HG03469 (cell line): Measurements from ENCODE around the gene MYO5B.
"Not testable (repeated sequence)": the region's sequence is repeated elsewhere in the genome, so short reads cannot be mapped to it uniquely, and the experiment has no call there.

Experiments
- ATAC-seq: cut with Tn5 transposase; IDR thresholded peaks from one replicate; pipeline ENCODE4 v1.9.1; 2021; ENCODE audit warnings: mild to moderate bottlenecking, moderate library complexity, moderate number of reproducible peaks; ENCODE audit not compliant: unreplicated experiment

The MYO5B gene

DNA sequence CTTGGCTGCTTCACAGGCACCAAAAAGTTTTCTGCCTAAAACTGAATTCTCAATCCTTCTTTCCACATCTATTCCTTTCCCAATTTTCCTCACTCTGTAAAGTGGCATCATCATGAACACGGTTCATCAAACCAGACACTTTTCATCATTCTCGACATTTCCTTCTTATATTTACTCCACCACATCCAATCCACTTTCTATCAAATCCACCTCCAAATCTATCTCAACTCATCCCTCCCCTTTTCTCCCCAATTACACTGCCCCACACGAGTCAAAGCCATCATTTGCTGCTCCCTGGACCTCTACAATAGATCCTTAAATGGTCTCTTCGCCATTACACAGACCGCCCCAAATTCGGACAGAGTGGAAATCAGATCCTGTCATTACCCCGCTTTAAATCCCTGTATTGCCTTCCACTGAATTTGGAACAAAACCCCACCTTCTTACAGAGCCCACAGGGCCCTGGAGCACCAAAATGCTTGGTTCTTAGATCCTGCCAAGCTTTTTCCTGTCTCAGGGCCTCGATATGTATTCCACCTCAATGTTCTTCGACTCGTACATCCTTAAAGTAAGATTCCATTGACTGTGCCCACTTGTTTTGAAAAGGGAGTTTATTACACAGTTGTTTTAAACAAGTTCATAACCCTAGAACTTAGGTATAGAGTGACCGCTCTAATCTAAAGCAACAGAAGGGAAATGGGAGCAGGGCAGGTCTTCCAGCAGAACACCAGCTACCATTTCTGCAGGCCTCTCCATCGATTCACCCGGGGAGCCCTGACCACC, 382.5 kb downstream of the MYO5B start:
- no peak for ATAC-seq

DNA sequence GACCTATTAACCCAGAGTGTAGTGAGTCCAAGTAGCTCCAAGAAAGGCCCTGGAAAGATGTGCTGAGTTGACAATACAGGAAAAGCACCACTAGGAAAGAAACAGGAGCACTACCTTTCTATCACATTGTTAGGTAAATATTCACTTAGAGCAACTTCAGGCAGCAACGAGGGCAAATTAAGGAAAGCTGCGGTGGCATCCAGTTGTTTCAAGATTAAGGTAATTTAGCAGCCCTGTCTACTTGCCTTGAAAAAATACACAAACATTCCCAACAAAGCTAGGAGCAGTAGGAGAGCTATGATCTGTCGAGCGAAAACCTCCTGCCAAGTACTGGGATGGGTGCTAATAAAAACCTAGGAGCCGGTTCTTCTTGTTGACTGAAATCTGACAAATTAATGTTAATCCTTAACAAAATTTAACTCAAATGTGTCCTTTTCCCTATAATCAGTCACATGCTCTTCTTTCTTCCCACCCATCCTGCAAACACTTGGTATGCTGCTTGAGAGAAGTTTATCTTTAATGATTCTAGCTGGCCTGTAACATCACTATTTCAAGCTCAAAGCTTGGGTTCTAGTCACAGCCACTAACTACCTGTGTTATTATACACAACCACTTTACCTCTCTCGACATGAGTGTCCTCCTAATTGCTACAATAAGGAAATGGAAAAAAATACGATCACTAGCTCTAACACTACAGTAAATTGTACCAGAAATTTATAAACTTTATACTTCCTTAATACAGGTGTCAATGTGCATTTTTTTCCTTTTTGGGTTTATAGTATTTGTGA, 383.6 kb downstream of the MYO5B start:
- no peak for ATAC-seq

DNA sequence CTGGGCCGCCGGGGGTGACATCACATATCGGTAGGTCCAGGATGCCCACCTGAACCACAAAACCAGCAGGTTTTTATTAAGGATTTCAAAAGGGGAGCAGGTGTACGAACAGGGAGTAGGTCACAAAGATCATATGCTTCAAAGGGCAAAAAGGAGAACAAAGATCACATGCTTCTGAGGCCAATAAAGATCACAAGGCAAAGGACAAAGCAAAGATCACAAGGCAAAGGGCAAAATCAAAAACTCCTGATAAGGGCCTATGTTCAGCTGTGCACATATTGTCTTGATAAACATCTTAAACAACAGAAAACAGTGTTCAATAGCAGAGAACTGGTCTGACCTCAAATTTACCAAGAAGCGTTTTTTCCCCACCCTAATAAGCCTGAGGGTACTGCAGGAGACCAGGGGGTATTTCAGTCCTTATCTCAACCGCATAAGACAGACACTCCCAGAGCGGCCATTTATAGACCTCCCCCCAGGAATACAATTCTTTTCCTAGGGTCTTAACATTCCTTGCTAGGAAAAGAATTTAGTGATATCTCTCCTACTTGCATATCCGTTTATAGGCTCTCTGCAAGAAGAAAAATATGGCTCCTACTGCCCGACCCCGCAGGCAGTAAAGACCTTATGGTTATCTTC, 386.3 kb downstream of the MYO5B start:
- not testable (repeated sequence) for ATAC-seq

DNA sequence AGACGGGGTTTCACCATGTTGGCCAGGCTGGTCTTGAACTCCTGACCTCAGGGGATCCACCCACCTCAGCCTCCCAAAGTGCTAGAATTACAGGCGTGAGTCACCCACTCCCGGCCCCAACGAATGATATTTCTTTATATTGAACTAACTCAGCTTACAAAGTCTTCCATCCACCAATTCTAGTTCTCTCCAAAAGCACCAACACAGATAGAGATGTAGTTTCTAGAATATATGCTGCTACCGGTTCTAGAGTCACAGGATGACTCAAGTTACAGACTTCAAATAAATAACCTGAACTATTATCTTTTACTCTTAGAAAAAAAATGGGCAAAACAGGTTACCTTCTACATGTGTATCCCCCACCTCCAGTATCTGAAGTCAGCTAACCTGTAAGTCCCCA, 390.9 kb downstream of the MYO5B start:
- no peak for ATAC-seq

DNA sequence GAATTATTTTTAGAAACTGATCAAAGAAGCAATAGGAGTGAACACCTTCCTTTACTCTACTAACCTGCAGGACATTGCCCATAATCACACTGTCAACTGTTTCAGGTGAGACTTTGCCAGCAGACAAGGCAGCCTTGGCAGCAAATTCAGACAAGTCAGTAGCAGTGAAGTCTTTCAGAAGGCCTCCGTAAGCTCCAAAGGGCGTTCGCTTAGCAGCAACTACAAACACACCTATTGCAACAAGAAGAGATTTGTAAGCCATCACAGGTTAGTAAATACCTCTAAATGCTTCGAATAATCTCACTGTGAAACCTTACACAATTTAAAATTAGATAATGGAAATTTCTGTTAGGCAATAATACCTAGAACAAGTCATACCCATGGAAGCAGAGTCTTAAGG, 392.3 kb downstream of the MYO5B start:
- no peak for ATAC-seq

DNA sequence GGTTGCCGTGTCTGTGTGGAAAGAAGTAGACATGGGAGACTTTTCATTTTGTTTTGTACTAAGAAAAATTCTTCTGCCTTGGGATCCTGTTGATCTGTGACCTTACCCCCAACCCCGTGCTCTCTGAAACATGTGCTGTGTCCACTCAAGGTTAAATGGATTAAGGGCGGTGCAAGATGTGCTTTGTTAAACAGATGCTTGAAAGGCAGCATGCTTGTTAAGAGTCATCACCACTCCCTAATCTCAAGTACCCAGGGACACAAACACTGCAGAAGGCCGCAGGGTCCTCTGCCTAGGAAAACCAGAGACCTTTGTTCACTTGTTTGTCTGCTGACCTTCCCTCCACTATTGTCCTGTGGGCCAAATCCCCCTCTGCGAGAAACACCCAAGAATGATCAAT, 394.5 kb downstream of the MYO5B start:
- ATAC-seq, result not testable (repeated sequence)

DNA sequence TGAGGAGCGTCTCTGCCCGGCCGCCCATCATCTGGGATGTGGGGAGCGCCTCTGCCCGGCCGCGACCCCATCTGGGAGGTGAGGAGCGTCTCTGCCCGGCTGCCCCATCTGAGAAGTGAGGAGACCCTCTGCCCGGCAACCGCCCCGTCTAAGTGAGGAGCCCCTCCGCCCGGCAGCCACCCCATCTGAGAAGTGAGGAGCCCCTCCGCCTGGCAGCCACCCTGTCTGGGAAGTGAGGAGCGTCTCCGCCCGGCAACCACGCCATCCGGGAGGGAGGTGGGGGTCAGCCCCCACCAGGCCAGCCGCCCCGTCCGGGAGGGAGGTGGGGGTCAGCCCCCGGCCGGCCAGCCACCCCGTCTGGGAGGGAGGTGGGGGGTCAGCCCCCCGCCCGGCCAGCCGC, 395.1 kb downstream of the MYO5B start:
- ATAC-seq, result not testable (repeated sequence)

DNA sequence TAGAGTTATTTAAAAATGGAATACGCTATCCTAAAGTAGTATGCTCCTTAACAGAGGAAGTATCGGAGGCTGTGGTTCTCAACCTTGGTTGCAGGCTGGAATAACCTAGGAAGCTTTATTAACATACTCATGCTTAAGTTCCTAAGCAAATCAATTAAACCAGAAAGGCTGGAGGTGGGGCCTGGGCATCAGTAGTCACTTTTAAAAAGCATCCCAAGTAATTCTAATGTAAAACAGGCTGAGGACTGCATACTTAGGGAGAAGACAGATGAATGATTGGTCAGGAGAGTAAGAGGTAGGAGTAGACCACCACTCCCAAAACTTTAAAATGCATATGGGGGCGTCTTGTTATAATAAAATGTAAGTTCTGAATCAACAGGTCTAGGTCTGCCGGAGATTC, 396.9 kb downstream of the MYO5B start:
- no peak for ATAC-seq

DNA sequence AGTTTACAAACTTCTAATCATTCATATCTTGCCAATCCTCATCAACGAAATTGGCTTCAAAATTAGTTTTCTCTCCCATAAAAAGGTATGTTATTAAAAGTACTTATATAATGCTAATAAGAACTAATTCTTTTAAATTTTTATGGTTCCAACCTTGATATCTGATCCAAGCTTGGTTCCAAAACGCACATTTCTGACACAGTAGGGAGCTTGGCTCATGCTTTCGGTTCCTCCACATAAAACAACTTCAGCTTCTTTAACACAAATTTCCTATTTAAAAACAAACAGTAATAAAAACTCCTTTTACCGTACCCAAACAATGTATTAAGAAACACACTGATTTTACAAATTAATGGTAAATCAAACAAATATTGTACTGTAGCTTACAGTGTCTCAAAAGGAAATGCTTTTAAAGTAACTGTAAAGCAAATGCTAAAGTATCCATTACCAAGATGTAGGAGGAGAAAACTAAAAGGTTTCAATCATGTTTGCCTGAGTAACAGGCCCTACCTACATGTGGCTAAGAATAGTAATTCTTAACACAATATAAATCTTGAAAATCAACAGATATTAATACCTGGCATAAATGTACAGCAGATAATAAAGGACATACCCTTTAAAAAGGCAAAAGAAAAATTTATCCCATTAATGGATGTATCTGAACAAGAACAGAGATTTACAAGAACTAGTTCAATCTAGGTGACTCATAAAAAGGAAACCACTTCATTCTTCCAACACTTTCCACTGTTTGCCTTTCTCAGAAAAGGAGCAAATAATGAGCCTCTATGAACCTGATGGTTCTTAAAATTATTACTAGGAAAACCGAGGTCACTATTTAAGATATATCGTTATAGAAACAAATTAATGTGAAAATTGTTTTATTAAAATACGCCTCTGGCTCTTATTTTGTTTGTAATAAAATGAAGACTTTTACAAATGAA, 399.1 kb downstream of the MYO5B start:
- ATAC-seq, result no peak

DNA sequence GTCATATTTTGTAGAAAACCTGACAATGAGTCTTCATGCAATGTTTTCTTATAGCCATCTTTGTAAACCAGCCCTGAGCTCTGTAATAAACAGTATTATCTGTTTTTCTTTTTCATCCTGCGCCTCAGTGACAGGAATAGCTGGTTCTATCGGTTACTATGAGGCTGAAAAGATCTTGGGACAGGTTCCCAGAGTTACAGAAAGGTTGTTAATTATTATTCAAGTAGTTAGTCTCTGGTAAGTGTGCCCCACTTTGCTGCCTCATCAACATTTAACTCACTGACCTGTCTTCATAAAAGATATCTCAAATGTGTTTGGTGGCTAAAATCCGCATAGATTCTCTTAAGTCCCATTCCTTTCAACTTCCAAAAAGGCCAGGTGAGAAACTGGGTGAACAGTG, 400.2 kb downstream of the MYO5B start:
- no peak for ATAC-seq

DNA sequence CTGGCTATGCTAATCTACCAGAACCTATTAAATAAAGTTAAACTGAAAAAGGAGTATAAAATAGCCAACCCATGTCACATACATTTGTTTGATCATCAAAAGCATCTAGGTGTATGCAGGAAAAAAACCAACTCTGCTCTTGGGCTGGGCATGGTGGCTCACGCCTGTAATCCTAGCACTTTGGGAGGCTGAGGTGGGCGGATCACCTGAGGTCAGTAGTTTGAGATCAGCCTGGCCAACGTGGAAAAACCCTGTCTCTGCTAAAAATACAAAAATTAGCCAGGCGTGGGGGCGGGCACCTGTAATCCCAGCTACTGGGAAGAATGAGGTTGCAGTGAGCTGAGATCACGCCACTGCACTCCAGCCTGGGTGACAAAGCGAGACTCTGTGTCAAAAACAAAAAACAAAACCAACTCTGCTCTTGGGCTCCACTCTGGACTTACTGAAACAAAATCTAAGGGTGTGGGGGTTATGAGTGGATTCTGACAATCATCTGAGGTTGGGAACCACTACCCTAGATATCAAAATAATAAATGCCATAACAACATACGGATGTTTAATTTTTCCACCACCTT, 405.3 kb downstream of the MYO5B start:
- ATAC-seq, result not testable (repeated sequence)

DNA sequence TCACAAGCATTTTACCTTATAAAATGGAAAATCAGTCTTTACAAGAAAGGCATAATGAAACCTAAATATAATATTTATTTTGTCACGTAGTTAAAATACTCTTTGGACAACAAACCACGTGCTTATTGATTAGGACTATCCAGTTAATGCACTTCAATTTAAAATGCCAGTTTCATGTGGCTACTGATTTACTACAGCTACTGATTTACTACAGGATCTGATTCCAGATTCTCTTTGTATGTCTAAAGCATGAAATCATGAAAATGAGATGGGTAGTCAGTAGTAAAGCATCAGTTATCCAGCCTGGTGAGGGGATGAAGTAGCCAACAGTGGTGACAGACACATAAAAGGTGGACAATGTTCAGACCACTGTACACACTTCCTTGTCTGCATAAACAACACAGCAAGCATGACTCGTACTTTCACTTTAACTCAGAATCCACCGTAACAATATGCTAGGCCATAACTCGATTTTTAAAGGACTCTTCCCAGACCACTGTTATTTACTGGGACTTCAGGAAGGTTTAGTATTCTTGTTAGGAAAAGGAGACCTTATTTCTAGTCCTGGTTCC, 406.5 kb downstream of the MYO5B start:
- ATAC-seq, result no peak

DNA sequence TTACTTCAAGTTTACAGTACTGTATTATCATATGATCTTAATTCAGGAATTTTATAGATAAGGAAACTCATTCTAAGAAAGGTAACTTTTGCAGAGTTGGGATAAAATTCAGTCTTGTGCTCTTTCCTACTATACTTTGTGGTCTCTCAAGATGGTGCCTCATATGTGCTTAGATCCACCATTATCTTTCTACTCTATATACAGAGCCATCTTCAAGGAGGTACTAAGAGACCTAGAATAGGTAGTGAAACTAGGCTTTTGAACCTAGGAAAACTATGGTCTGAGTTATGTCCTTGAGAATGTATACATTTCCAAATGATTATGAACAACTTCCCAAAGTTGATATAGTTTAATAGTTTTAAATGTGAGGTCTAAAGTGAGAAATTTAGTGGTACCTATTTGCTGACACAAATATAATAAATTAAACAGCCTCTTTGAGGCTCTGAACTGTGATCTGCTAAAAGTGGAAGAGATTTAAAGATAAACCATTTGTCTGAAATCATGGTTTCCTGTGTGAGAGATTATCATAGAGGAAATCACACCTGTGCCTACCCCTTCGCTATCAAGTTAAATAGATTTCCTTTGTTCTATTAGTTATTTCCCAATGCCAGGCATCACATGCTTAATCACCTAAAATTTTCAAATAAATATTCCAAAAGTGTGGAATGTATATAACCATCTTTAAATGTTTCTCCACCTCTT, 408.8 kb downstream of the MYO5B start:
- ATAC-seq, result no peak

DNA sequence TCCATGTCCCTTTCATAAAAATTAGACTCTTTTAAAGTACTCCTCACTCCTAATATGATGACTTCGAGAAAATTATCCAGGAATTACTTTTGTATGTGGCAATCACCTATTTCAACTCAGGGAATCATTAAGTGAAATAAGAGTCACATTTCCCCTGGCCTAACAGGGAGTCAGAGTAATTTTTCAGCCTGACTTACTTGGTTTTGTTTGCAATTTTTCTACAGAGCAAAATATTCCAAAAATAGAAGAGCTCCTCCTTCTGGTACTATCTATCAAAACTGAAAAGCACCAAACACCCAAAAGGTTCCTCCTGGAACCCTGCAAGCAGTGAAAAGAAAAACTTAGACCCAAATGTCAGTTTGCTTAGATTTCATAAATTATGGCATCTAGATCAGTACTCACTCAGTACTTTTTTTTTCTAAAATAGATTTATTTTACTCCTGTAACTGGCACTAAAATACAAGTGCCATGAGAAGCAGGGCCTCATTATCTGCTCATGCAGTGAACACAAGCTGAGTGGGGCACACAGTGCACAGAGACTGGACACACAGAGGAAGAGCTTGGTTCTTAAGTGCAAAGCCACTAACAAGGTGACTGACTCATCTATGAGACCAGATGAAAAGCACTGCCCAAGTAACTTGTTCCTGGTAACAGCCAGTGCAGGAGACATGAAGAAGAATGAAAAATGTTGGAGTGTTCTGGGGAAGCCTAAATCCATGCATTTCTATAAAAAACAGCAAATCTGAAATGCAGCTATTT, 410.3 kb downstream of the MYO5B start:
- no peak for ATAC-seq

DNA sequence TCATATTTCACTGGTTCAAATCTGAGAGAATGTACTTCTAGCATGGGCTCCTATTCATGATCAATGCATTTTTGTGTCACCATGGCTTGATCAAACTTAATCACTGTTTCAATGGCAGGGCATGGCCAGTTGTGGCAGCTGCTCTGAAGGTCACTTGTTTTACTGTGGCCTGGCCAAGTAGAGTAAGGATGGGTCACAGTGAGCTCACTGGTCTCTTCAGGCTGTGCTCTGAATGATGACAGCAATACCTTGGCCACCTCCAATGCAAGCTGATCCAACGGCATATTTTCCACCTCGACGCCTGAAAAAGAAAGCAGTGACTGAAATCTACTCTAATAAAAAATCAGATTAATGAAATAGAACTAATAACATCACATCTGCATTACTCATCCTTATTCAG, 411.3 kb downstream of the MYO5B start:
- not testable (repeated sequence) for ATAC-seq

DNA sequence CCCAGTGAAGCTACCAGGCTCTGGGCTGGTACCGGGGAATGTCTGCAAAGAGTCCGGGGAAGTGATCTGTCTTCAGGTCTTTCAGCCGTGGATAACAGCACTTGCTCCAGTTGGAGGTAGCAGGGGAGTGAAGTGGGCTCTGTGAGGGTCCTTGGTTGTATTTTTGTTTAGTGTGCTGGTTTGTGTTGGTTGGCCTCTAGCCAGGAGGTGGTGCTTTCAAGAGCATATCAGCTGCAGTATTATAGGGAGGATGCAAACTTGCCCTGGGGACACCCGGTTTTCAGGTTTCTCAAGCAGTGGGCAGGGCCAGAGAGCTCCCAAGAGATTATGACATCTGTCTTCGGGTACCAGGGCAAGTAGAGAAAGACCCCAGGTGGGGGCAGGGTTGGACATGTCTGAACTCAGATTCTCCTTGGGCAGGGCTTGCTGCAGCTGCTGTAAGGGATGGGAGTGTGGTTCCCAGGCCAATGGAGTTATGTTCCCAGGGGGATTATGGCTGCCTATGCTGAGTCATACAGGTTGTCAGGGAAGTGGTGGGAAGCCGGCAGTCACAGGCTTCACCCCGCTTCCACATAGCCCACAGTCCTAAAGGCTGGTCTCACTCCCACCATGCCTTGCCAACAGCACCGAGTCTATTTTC, 416.0 kb downstream of the MYO5B start:
- no peak for ATAC-seq
